OCI-LY1 (cell line): ENCODE results near the gene DAAM1.

Experiments used
- H2AFZ ChIP-seq: fragments of 200-600 bp; sonication (generic), shearing (Covaris generic); 2 replicates; pipeline ENCODE4 v1.6.0; 2014; ENCODE audit warnings: antibody characterized with exemption, mild to moderate bottlenecking, low read length
- H3F3A ChIP-seq: fragments of 200-600 bp; sonication (generic), shearing (Covaris generic); 2 replicates; pipeline ENCODE4 v1.6.0; 2014; ENCODE audit warnings: mild to moderate bottlenecking, antibody characterized with exemption, low read length, moderate library complexity; ENCODE audit not compliant: insufficient read depth
- H3K27ac ChIP-seq: fragments of 200-600 bp; sonication (generic); 2 replicates; pipeline ENCODE4 v1.5.1; 2014; ENCODE audit warnings: low read length, mixed run types, mild to moderate bottlenecking, low read depth; ENCODE audit not compliant: poor library complexity, severe bottlenecking
- H3K27me3 ChIP-seq: fragments of 200-600 bp; sonication (generic); 2 replicates; pipeline ENCODE4 v1.6.0; 2014; ENCODE audit warnings: antibody characterized with exemption, mild to moderate bottlenecking, low read length, moderate library complexity; ENCODE audit not compliant: insufficient read depth
- H3K36me3 ChIP-seq: fragments of 200-600 bp; sonication (generic); 2 replicates; pipeline ENCODE4 v1.6.1; 2014; ENCODE audit warnings: mild to moderate bottlenecking, antibody characterized with exemption, low read length, moderate library complexity, mixed read lengths; ENCODE audit not compliant: insufficient read depth
- H3K4me1 ChIP-seq: fragments of 200-600 bp; sonication (generic); 2 replicates; pipeline ENCODE4 v1.5.1; 2014; ENCODE audit warnings: mild to moderate bottlenecking, low read length, moderate library complexity; ENCODE audit not compliant: insufficient read depth, severe bottlenecking
- H3K4me2 ChIP-seq: fragments of 200-600 bp; sonication (generic), shearing (Covaris generic); 2 replicates; pipeline ENCODE4 v1.6.1; 2014; ENCODE audit warnings: low read length
- H3K4me3 ChIP-seq: fragments of 200-600 bp; sonication (generic); 2 replicates; pipeline ENCODE4 v1.5.1; 2014; ENCODE audit warnings: low read length, low read depth, mild to moderate bottlenecking, mixed read lengths; ENCODE audit not compliant: poor library complexity, severe bottlenecking
- H3K79me2 ChIP-seq: fragments of 200-600 bp; shearing (Covaris generic); 2 replicates; pipeline ENCODE4 v1.6.1; 2016; ENCODE audit warnings: mixed run types, low read length, mixed read lengths; ENCODE audit not compliant: insufficient read depth
- H3K9ac ChIP-seq: fragments of 200-600 bp; sonication (generic), shearing (Covaris generic); 2 replicates; pipeline ENCODE4 v1.6.1; 2014; ENCODE audit warnings: mild to moderate bottlenecking, low read length, mixed read lengths
- H3K9me2 ChIP-seq: fragments of 200-600 bp; sonication (generic), shearing (Covaris generic); 2 replicates; pipeline ENCODE4 v1.6.1; 2014; ENCODE audit warnings: low read depth, mild to moderate bottlenecking, low read length, mixed read lengths
- H3K9me3 ChIP-seq: fragments of 200-600 bp; shearing (Covaris generic); 2 replicates; pipeline ENCODE4 v1.6.1; 2014; ENCODE audit warnings: low read length, mixed read lengths
- H4K20me1 ChIP-seq: fragments of 200-600 bp; sonication (generic), shearing (Covaris generic); 2 replicates; pipeline ENCODE4 v1.6.0; 2016; ENCODE audit warnings: mild to moderate bottlenecking, low read length; ENCODE audit not compliant: insufficient read depth
- CTCF ChIP-seq: fragments of 200-600 bp; sonication (generic), shearing (Covaris generic); IDR thresholded peaks from 2 replicates; pipeline ENCODE4 v1.5.1; 2017; ENCODE audit warnings: mild to moderate bottlenecking, antibody characterized with exemption, low read length, moderate library complexity, mixed read lengths
- EZH2 ChIP-seq: fragments of 200-600 bp; sonication (generic), shearing (Covaris generic); IDR thresholded peaks from 2 replicates; pipeline ENCODE4 v1.8.0; 2017; ENCODE audit warnings: borderline replicate concordance, mixed run types, mild to moderate bottlenecking, antibody characterized with exemption, low read length, moderate library complexity, mixed read lengths

DAAM1 gene

GRCh38 chr14:59213368-59214315 is 25.2 kb downstream of the DAAM1 start:
- no peaks in the 10 kb centered on the region for H3K9me2 ChIP-seq
- peaks cover 13% of the 10 kb centered on the region for H3K36me3 ChIP-seq
- H3K4me3 ChIP-seq = no peak overlapping the region
- H3K79me2 ChIP-seq = peaks cover 95% of the 10 kb centered on the region
- peaks cover 54% of the 10 kb centered on the region for H3K4me1 ChIP-seq
- H3K9me3 ChIP-seq = no peaks in the 10 kb centered on the region
- H3K9ac ChIP-seq = no peak overlapping the region
- peak overlapping the region; percentile 52 for H3K27ac ChIP-seq
- H3F3A ChIP-seq = no peaks in the 10 kb centered on the region
- H3K27me3 ChIP-seq = no peaks in the 10 kb centered on the region
- H2AFZ ChIP-seq = no peak overlapping the region
- no peak for TF ChIP-seq EZH2
- TF ChIP-seq CTCF = no peak
- no peaks in the 10 kb centered on the region for H4K20me1 ChIP-seq
- no peak overlapping the region; the same call in 1 of the 2 replicates for H3K4me2 ChIP-seq

GRCh38 chr14:59214702-59215302 is 26.3 kb downstream of the DAAM1 start:
- Histone ChIP-seq H3K9me2 (no peaks in the 10 kb centered on the region), H3K79me2 (peaks cover 98% of the 10 kb centered on the region), H4K20me1 (no peaks in the 10 kb centered on the region), H3F3A (no peaks in the 10 kb centered on the region), H3K27me3 (no peaks in the 10 kb centered on the region), H3K36me3 (peaks cover 9% of the 10 kb centered on the region; the same call in 1 of the 2 replicates), H3K27ac (peak overlapping the region; percentile 13), H2AFZ (no peak overlapping the region), H3K4me3 (no peak overlapping the region), H3K4me1 (peaks cover 54% of the 10 kb centered on the region), H3K9ac (no peak overlapping the region), H3K4me2 (no peak overlapping the region), H3K9me3 (no peaks in the 10 kb centered on the region)
- TF ChIP-seq CTCF (no peak), EZH2 (no peak)

- Histone ChIP-seq H3K27me3 (no peaks in the 10 kb centered on the region), H3K9me3 (no peaks in the 10 kb centered on the region), H3K79me2 (peaks cover 98% of the 10 kb centered on the region), H3K4me1 (peaks cover 49% of the 10 kb centered on the region), H3K9ac (no peak overlapping the region), H2AFZ (no peak overlapping the region), H3K36me3 (peaks cover 11% of the 10 kb centered on the region; the same call in 1 of the 2 replicates), H3F3A (no peaks in the 10 kb centered on the region), H4K20me1 (no peaks in the 10 kb centered on the region), H3K9me2 (no peaks in the 10 kb centered on the region), H3K4me2 (no peak overlapping the region), H3K4me3 (no peak overlapping the region), H3K27ac (peak overlapping the region; percentile 13)
- TF ChIP-seq EZH2 (no peak), CTCF (no peak)
Measured at GRCh38 chr14:59215322-59215721, 26.9 kb downstream of the DAAM1 start.
